ENCODE measurements around the gene RPL28.

Gene RPL28

GRCh38 chr19:55366790-55367189, 18.9 kb upstream of the RPL28 start:
- H3K4me3 ChIP-seq (ENCODE audit: low read length in 2 of 2) = no peak overlapping the region
- WGBS, 2 donors (ENCODE audit: extremely low coverage in 2 of 2, insufficient read length in 2 of 2, insufficient replicate concordance in 1 of 2) = no CpG with 5 or more reads among the region's 3 CpGs
- no peaks in the 10 kb centered on the region for H3K79me1 ChIP-seq (ENCODE audit: low read depth, low read length)
- H3K36me3 ChIP-seq (replicated peaks in 1 of 2; ENCODE audit: control insufficient read depth in 2 of 2, insufficient read depth in 2 of 2, low read length in 2 of 2) = no peaks in the 10 kb centered on the region
- no peak overlapping the region for H3K23ac ChIP-seq (ENCODE audit: low read depth, low read length, poor library complexity)
- no peaks in the 10 kb centered on the region for H3K9me3 ChIP-seq (replicated peaks in 1 of 2; ENCODE audit: control insufficient read depth in 2 of 2, insufficient read depth in 1 of 2, low read depth in 1 of 2, low read length in 2 of 2)
- H4K91ac ChIP-seq (ENCODE audit: low read depth, low read length, poor library complexity) = no peak overlapping the region
- H3K27ac ChIP-seq (replicated peaks; ENCODE audit: low read length) = no peak overlapping the region
- peaks cover 13 to 18% of the 10 kb centered on the region in 2 donors for H3K4me1 ChIP-seq (ENCODE audit: control insufficient read depth in 2 of 2, insufficient read depth in 1 of 2, low read depth in 1 of 2, low read length in 2 of 2)
- no peak overlapping the region for H2BK5ac ChIP-seq (ENCODE audit: low read length)
- H3K14ac ChIP-seq (ENCODE audit: low read length) = no peak overlapping the region
- H3K4ac ChIP-seq (ENCODE audit: low read length) = no peak overlapping the region
- no peak overlapping the region for H2AFZ ChIP-seq (ENCODE audit: low read length)
- H2BK120ac ChIP-seq (ENCODE audit: low read depth, low read length) = no peak overlapping the region
- H2BK12ac ChIP-seq (ENCODE audit: low read length) = no peak overlapping the region
- H2AK5ac ChIP-seq (ENCODE audit: low read depth, low read length) = peak overlapping the region; percentile 96
- no peak overlapping the region for H2BK15ac ChIP-seq (ENCODE audit: low read length)
- H4K8ac ChIP-seq (ENCODE audit: low read depth, low read length) = no peak overlapping the region
- no peak overlapping the region for H3K9ac ChIP-seq (ENCODE audit: low read depth, low read length, poor library complexity)
- H3K4me2 ChIP-seq (ENCODE audit: insufficient read depth, low read length, poor library complexity, severe bottlenecking) = no peak overlapping the region
- no peak for DNase-seq (ENCODE audit: low spot score)
- peaks cover 6 to 30% (median 21%) of the 10 kb centered on the region in 3 experiments for H3K27me3 ChIP-seq (ENCODE audit: control insufficient read depth in 3 of 3, insufficient read depth in 3 of 3, low read depth in 1 of 3, low read length in 3 of 3)
- H3K18ac ChIP-seq (ENCODE audit: low read length) = no peak overlapping the region

DNA sequence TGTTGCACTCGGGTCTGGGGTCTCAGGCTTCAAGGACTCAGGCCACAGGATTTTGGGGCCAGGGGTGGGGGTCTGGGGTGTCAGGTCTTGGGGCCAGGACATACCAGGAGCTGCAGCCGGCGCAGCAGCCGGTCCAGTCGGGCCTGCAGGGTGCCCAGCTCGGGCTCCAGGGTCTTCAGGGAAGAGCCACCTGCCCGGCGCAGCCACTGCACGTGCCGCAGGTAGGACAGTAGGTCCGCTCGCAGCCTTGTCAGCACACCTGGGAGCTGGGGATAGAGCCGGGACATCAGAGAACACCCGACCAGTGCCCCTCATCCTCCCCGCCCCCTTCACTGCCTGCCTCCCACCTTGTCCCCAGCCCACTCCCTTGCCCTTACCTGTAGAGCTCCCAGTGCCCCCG, 17.6 kb upstream of the RPL28 start:
- H3K27ac ChIP-seq (replicated peaks; ENCODE audit: low read length) = no peak overlapping the region
- no peak overlapping the region for H2BK5ac ChIP-seq (ENCODE audit: low read length)
- H2BK12ac ChIP-seq (ENCODE audit: low read length) = no peak overlapping the region
- no peak overlapping the region for H2AFZ ChIP-seq (ENCODE audit: low read length)
- H3K79me1 ChIP-seq (ENCODE audit: low read depth, low read length) = no peaks in the 10 kb centered on the region
- no peak overlapping the region for H3K9ac ChIP-seq (ENCODE audit: low read depth, low read length, poor library complexity)
- no peak overlapping the region for H3K4me2 ChIP-seq (ENCODE audit: insufficient read depth, low read length, poor library complexity, severe bottlenecking)
- peak overlapping the region; percentile 94 for H2AK5ac ChIP-seq (ENCODE audit: low read depth, low read length)
- H4K8ac ChIP-seq (ENCODE audit: low read depth, low read length) = no peak overlapping the region
- DNase-seq (ENCODE audit: low spot score) = no peak
- peak overlapping the region; percentile 92 for H2BK15ac ChIP-seq (ENCODE audit: low read length)
- H3K18ac ChIP-seq (ENCODE audit: low read length) = peak overlapping the region; percentile 51
- H3K4me3 ChIP-seq (ENCODE audit: low read length in 2 of 2) = no peak overlapping the region
- H3K14ac ChIP-seq (ENCODE audit: low read length) = no peak overlapping the region
- no peak overlapping the region for H3K23ac ChIP-seq (ENCODE audit: low read depth, low read length, poor library complexity)
- no peaks in the 10 kb centered on the region for H3K36me3 ChIP-seq (replicated peaks in 1 of 2; ENCODE audit: control insufficient read depth in 2 of 2, insufficient read depth in 2 of 2, low read length in 2 of 2)
- H3K9me3 ChIP-seq (replicated peaks in 1 of 2; ENCODE audit: control insufficient read depth in 2 of 2, insufficient read depth in 1 of 2, low read depth in 1 of 2, low read length in 2 of 2) = no peaks in the 10 kb centered on the region
- H4K91ac ChIP-seq (ENCODE audit: low read depth, low read length, poor library complexity) = no peak overlapping the region
- H3K4ac ChIP-seq (ENCODE audit: low read length) = no peak overlapping the region
- H3K4me1 ChIP-seq (ENCODE audit: control insufficient read depth in 2 of 2, insufficient read depth in 1 of 2, low read depth in 1 of 2, low read length in 2 of 2) = peaks cover 15 to 19% of the 10 kb centered on the region in 2 donors
- H2BK120ac ChIP-seq (ENCODE audit: low read depth, low read length) = no peak overlapping the region
- peaks cover 8 to 35% (median 26%) of the 10 kb centered on the region in 3 experiments for H3K27me3 ChIP-seq (ENCODE audit: control insufficient read depth in 3 of 3, insufficient read depth in 3 of 3, low read depth in 1 of 3, low read length in 3 of 3)
- WGBS, 2 donors (ENCODE audit: extremely low coverage in 2 of 2, insufficient read length in 2 of 2, insufficient replicate concordance in 1 of 2) = no CpG with 5 or more reads among the region's 16 CpGs

GRCh38 chr19:55368701-55369563, 16.8 kb upstream of the RPL28 start:
- no peak overlapping the region for H3K14ac ChIP-seq (ENCODE audit: low read length)
- peak overlapping the region; percentile 57 for H3K4me2 ChIP-seq (ENCODE audit: insufficient read depth, low read length, poor library complexity, severe bottlenecking)
- no peaks in the 10 kb centered on the region for H3K36me3 ChIP-seq (replicated peaks in 1 of 2; ENCODE audit: control insufficient read depth in 2 of 2, insufficient read depth in 2 of 2, low read length in 2 of 2)
- peaks cover 16 to 20% of the 10 kb centered on the region in 2 donors for H3K4me1 ChIP-seq (ENCODE audit: control insufficient read depth in 2 of 2, insufficient read depth in 1 of 2, low read depth in 1 of 2, low read length in 2 of 2)
- peak overlapping the region; percentile 35 for H3K18ac ChIP-seq (ENCODE audit: low read length)
- H3K9ac ChIP-seq (ENCODE audit: low read depth, low read length, poor library complexity) = no peak overlapping the region
- peak overlapping the region; percentile 78 for H2AFZ ChIP-seq (ENCODE audit: low read length)
- no peak overlapping the region for H3K27ac ChIP-seq (replicated peaks; ENCODE audit: low read length)
- H3K9me3 ChIP-seq (replicated peaks in 1 of 2; ENCODE audit: control insufficient read depth in 2 of 2, insufficient read depth in 1 of 2, low read depth in 1 of 2, low read length in 2 of 2) = no peaks in the 10 kb centered on the region
- peak overlapping the region; percentile 92 for H2BK15ac ChIP-seq (ENCODE audit: low read length)
- peak overlapping the region; percentile 95 for H3K4ac ChIP-seq (ENCODE audit: low read length)
- H2AK5ac ChIP-seq (ENCODE audit: low read depth, low read length) = peak overlapping the region; percentile 94
- no peak for DNase-seq (ENCODE audit: low spot score)
- no peak overlapping the region for H4K8ac ChIP-seq (ENCODE audit: low read depth, low read length)
- H3K23ac ChIP-seq (ENCODE audit: low read depth, low read length, poor library complexity) = peak overlapping the region; percentile 65
- H3K79me1 ChIP-seq (ENCODE audit: low read depth, low read length) = no peaks in the 10 kb centered on the region
- H2BK12ac ChIP-seq (ENCODE audit: low read length) = peak overlapping the region; percentile 41
- no CpG with 5 or more reads among the region's 54 CpGs for WGBS, 2 donors (ENCODE audit: extremely low coverage in 2 of 2, insufficient read length in 2 of 2, insufficient replicate concordance in 1 of 2)
- H3K4me3 ChIP-seq (ENCODE audit: low read length in 2 of 2) = peak overlapping the region; percentile 15 to 73
- H4K91ac ChIP-seq (ENCODE audit: low read depth, low read length, poor library complexity) = no peak overlapping the region
- H3K27me3 ChIP-seq (ENCODE audit: control insufficient read depth in 3 of 3, insufficient read depth in 3 of 3, low read depth in 1 of 3, low read length in 3 of 3) = peaks cover 8 to 37% (median 26%) of the 10 kb centered on the region in 3 experiments
- H2BK5ac ChIP-seq (ENCODE audit: low read length) = peak overlapping the region; percentile 53
- peak overlapping the region; percentile 96 for H2BK120ac ChIP-seq (ENCODE audit: low read depth, low read length)

- Histone ChIP-seq H2BK12ac (ENCODE audit: low read length) (no peak overlapping the region), H4K91ac (ENCODE audit: low read depth, low read length, poor library complexity) (no peak overlapping the region), H3K4ac (ENCODE audit: low read length) (no peak overlapping the region), H3K9ac (ENCODE audit: low read depth, low read length, poor library complexity) (peak overlapping the region; percentile 70), H3K18ac (ENCODE audit: low read length) (peak overlapping the region; percentile 94), H3K4me1 (ENCODE audit: control insufficient read depth in 2 of 2, insufficient read depth in 1 of 2, low read depth in 1 of 2, low read length in 2 of 2) (peaks cover 21 to 28% of the 10 kb centered on the region in 2 donors), H3K27ac (replicated peaks; ENCODE audit: low read length) (no peak overlapping the region), H3K27me3 (ENCODE audit: control insufficient read depth in 3 of 3, insufficient read depth in 3 of 3, low read depth in 1 of 3, low read length in 3 of 3) (peaks cover 8 to 38% (median 26%) of the 10 kb centered on the region in 3 experiments), H3K4me3 (ENCODE audit: low read length in 2 of 2) (peak overlapping the region; percentile 40 to 79), H3K4me2 (ENCODE audit: insufficient read depth, low read length, poor library complexity, severe bottlenecking) (peak overlapping the region; percentile 83), H3K14ac (ENCODE audit: low read length) (no peak overlapping the region), H3K23ac (ENCODE audit: low read depth, low read length, poor library complexity) (peak overlapping the region; percentile 65), H3K79me1 (ENCODE audit: low read depth, low read length) (no peaks in the 10 kb centered on the region), H2BK120ac (ENCODE audit: low read depth, low read length) (no peak overlapping the region), H4K8ac (ENCODE audit: low read depth, low read length) (no peak overlapping the region), H2AFZ (ENCODE audit: low read length) (peak overlapping the region; percentile 97), H2BK15ac (ENCODE audit: low read length) (peak overlapping the region; percentile 30), H3K36me3 (replicated peaks in 1 of 2; ENCODE audit: control insufficient read depth in 2 of 2, insufficient read depth in 2 of 2, low read length in 2 of 2) (no peaks in the 10 kb centered on the region), H2AK5ac (ENCODE audit: low read depth, low read length) (no peak overlapping the region), H2BK5ac (ENCODE audit: low read length) (peak overlapping the region; percentile 35), H3K9me3 (replicated peaks in 1 of 2; ENCODE audit: control insufficient read depth in 2 of 2, insufficient read depth in 1 of 2, low read depth in 1 of 2, low read length in 2 of 2) (no peaks in the 10 kb centered on the region)
- WGBS, 2 donors (ENCODE audit: extremely low coverage in 2 of 2, insufficient read length in 2 of 2, insufficient replicate concordance in 1 of 2) = no CpG with 5 or more reads among the region's 59 CpGs
- peak; percentile 63 for DNase-seq (ENCODE audit: low spot score)
Measured at GRCh38 chr19:55369653-55370304, 16.0 kb upstream of the RPL28 start.

Data from neuronal stem cell (in vitro differentiated cells).